GM19324 (cell line): ENCODE data around the gene MBOAT1.
"Not testable (repeated sequence)": the region's sequence is repeated elsewhere in the genome, so short reads cannot be mapped to it uniquely, and the experiment has no call there.

ENCODE experiments used
- ATAC-seq: cut with Tn5 transposase; IDR thresholded peaks from one replicate; pipeline ENCODE4 v1.9.1; 2021; ENCODE audit warnings: mild to moderate bottlenecking, moderate library complexity; ENCODE audit not compliant: unreplicated experiment, low FRiP score

MBOAT1 gene

DNA sequence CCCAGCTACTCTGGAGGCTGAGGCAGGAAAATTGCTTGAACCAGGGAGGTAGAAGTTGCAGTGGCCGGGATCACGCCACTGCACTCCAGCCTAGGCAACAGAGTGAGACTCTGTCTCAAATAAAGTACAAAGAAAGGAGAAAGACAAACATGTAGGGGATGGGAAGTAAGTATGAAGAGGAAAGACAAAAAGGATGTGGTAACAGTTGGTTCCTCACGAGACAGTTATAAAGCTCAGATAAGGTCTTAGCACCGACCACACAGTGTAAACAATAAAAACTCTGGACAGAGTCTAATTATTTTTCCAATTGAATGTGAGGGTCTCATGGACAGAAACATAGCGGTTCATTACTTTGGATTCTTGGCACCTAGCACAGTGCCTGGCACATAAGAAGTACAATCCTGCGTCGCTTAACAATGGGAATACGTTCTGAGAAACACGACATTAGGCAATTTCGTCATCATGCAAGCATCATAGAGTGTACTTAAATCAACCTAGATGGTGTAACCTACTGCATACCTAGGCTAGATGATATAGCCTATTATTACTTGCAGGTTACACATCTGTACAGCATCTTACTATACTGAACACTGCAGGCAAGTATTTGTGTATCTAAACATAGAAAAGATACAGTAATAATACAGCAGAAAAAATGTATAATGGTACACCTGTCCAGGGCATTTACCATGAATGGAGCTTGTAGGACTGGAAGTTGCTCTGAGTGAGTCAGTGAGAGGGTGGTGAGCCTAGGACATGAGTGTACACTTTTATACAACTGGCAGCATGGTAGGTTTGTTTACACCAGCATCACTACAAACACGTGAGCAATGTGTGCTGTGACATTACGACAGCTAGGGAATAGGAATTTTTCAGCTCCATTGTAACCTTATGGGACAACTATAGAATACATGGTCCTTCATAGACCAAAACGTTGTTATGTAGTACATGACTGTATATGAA, 38.2 kb downstream of the MBOAT1 start:
- ATAC-seq = no peak

DNA sequence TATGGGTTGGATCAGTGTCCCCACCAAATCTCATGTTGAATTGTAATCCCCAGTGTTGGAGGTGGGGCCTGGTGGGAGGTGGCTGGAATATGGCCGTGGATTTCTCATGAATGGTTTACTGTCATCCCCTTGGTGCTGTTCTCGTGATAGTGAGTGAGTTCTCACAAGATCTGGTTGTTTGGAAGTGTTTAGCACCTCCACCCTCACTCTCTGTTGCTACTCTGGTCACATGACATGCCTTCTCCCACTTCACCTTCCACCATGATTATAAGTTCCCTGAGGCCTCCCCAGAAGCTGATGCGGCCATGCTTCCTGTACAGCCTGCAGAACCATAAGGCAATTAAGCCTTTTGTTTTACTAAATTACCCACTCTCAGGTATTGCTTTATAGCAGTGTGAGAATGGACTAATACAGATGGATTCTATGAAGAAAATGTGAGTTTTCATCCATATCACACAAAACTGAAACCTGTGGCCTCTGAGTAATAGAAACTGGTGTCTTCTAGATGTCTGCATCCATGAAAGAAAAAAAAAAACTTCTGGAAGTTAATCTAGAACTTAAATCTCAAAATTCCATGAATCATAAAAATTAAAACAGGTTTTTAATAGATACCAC, 39.3 kb downstream of the MBOAT1 start:
- ATAC-seq = no peak

DNA sequence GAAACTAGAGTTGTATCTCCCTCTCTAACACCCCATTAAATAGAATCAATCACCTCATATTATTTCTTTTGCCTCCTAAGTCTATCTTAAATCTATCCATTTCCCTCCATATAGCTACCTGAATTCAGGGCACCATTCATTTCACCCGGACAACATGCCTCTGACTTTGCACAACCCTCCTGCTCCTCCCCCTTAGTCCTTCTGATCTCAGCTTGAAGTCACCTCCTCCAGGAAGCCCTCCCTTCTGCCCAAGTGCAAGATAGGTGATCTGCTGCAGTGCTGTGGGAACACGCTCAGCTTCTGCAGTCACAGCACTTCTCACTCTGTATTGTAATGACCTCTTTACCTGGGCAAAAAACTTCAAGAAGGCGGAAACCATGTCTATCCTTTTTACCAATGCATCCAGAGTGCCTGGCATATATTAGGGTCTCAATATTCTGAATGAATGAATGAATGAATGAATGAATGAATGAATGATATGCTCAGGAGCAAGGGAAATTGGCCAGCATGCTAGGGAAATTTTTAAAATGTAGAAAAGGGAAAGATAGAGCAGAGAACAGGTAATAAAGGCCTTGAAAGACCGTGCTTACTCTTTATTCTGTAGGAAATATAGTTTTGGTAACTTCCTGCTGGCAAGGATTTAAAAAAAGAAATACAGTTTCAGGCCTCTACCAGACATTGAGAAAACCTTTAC, 41.7 kb downstream of the MBOAT1 start:
- ATAC-seq = no peak

GRCh38 chr6:20169786-20170185, 42.5 kb downstream of the MBOAT1 start:
- no peak for ATAC-seq

GRCh38 chr6:20169119-20169557, 43.1 kb downstream of the MBOAT1 start:
- no peak for ATAC-seq

GRCh38 chr6:20168690-20169089, 43.6 kb downstream of the MBOAT1 start:
- ATAC-seq = no peak

GRCh38 chr6:20167601-20168000, 44.7 kb downstream of the MBOAT1 start:
- ATAC-seq = no peak

DNA sequence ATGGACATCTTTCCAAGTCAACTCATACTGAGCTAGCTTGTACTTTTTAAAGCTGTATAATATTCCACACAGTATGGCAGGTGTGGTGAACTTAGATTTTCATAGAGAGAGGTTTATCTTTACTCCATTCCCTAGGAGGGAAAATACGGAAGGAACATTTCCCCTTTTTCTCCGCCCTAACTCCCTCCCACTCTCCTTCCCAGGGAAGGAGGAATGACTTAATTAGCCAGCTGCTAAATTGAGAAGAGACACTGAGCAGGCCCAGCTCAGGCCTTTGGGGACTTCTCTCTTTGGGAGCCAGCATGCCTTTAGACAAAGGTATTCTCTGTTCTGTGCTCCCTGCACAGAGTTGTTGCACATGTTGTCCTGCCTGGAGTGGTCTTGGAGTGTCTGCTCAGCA, 46.1 kb downstream of the MBOAT1 start:
- ATAC-seq = no peak

GRCh38 chr6:20162515-20162914, 49.8 kb downstream of the MBOAT1 start:
- ATAC-seq = no peak

GRCh38 chr6:20160541-20161283, 51.6 kb downstream of the MBOAT1 start:
- no peak for ATAC-seq

GRCh38 chr6:20159781-20160540, 52.3 kb downstream of the MBOAT1 start:
- ATAC-seq = no peak

- ATAC-seq = no peak
Observed at GRCh38 chr6:20159098-20159497, 53.2 kb downstream of the MBOAT1 start.

DNA sequence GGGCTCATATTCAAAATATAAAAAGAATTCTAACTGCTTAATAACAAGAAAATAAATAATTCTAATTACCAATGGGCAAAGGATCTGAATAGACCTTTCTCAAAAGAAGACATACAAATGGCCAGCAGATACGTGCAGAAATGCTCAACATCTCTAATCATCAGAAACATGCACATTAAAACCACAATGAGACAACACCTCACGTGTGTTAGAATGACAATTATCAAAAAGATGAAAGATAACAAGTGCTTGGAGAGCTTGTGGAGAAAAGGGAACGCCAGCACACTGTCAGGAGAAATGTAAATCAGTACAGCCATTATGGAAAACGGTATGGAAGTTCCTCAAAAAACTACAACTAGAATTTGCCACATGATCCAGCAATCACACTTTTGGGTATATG, 53.6 kb downstream of the MBOAT1 start:
- no peak for ATAC-seq

DNA sequence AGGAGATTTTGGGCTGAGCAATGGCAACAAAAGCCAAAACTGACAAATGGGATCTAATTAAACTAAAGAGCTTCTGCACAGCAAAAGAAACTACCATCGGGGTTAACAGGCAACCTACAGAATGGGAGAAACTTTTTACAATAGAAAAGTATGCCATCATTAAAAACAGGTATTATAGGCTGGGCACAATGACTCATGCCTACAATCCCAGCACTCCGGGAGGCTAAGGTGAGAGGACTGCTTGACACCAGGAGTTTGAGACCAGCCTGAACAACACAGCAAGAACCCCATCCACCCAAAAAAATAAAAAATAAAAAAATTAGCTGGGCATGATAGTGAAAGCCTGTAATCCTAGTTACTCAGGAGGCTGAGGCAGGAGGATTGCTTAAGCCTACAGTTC, 55.4 kb downstream of the MBOAT1 start:
- no peak for ATAC-seq

- ATAC-seq = no peak
Observed at GRCh38 chr6:20154753-20155152, 57.5 kb downstream of the MBOAT1 start.

DNA sequence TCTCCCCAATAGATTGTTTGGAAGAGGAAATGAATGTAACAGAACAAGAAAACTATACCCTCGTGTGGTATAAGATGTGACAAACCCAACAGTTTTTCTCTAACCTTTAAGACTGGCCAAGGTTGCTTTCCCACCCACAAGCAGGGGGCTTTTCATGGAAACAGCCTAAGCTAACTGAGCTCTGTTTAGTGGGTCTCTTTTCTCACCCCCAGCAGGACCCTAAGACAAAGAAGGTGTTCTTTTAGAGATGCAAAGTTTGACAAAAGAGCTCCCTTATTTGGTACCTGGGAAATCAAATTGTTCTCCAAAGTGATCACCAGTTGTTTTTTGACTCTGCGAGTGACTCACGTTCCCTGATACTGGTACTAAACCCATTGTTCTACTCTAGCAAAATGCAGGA, 59.1 kb downstream of the MBOAT1 start:
- ATAC-seq = no peak

GRCh38 chr6:20148433-20148832, 63.8 kb downstream of the MBOAT1 start:
- ATAC-seq = no peak

DNA sequence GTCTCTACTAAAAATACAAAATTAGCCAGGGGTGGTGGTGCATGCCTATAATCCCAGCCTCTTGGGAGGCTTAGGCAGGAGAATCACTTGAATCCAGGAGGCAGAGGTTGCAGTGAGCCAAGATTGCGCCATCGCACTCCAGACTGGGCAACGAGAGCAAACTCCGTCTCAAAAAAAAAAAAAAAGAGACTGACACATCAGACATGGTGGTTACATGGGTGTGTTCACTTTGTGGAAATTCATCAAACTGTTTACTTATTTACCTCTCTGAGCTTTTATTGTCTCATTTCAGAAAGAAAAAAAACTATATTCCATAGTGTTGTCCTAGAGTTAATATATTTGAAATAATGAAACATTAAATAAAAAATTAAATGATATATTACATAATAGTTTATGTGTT, 64.8 kb downstream of the MBOAT1 start:
- ATAC-seq = no peak

DNA sequence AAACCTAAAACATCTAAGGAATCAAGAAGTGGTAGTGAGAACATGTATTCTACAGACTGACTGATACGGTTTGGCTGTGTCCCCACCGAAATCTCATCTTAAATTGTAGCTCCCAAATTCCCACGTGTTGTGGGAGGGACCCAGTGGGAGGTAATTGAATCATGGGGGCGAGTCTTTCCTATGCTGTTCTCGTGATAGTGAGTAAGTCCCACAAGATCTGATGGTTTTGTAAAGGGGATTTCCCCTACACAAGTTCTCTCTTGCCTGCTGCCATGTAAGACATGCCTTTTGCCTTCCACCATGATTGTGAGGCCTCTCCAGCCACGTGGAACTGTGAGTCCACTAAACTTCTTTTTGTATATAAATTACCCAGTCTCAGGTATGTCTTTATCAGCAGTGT, 65.4 kb downstream of the MBOAT1 start:
- ATAC-seq = not testable (repeated sequence)

DNA sequence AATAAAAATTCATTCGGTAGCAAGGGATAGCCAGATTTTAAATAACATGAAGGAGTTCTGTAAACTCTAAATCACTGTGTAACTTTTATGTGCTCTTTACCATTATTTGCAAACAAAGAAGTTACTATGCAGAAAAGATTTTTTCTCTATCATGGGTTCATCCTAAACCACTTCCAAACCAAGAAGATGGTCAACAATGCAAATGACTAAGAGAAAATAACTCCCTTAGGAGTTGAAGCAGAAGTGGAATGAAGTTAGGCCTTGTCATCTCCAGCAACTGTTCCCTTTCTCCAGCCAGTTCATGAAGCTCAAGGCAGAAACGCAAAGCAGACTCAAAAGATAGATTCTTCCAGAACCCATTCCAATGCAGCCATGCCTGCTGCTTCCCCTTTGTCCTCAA, 66.0 kb downstream of the MBOAT1 start:
- ATAC-seq = no peak
